ENCODE results near the gene PIAS1. TPM values are rescaled to one million over a fixed set of nuclear protein-coding genes. Genes with fewer than 3 reads are reported as not detected.

PIAS1 gene
- total and polyA plus RNA-seq, 9 of the 15 experiments (the other 6 are each of a cell fraction or from before 2014, with no cell fraction given), result 18.0 to 59.1 (median 28.5) TPM

- TF ChIP-seq ZBTB5 (IDR thresholded peaks at IDR 0.05) (no peak), TEAD4 (IDR thresholded peaks at IDR 0.05; ENCODE audit: low read length) (no peak), TEAD4 (CRISPR knock-in tag; IDR thresholded peaks at IDR 0.05; ENCODE audit: borderline replicate concordance) (no peak), ELF1 (tag; IDR thresholded peaks at IDR 0.05) (no peak)
Observed at GRCh38 chr15:68017201-68017600, 36.9 kb upstream of the PIAS1 start (continued).

GRCh38 chr15:68018797-68019444 lies 35.2 kb upstream of the PIAS1 start:
- ATAC-seq (no peak), DNase-seq (ENCODE audit: extremely low read depth in 1 of 4, low spot score in 3 of 4) (no peak), FAIRE-seq (no peak)
- no peaks in the 10 kb centered on the region for H3K79me2 ChIP-seq (ENCODE audit: control insufficient read depth, insufficient read depth, low read length)
- H4K20me1 ChIP-seq (replicated peaks; ENCODE audit: control insufficient read depth, insufficient read depth, low read length), result no peaks in the 10 kb centered on the region
- H3K27me3 ChIP-seq (ENCODE audit: control insufficient read depth in 2 of 2, insufficient read depth in 2 of 2, low read length in 2 of 2), result 0 out of 5 replicates have a peak, but pooled peaks cover 0 to 3% of the 10 kb centered on the region in 2 experiments
- intact Hi-C loops (cut with micrococcal nuclease) (no loop called here), in situ Hi-C loops (cut with MboI) (no loop called here)
- WGBS (ENCODE audit: insufficient coverage, low coverage, missing lambda C conversion rate), result 27% methylated on average over 4 of the region's 5 CpGs
- POLR2A ChIA-PET, result interaction anchor here (1.3 kb wide), 1 partner anchor 27 kb away, joined by 3 read pairs; no protein-coding TSS in a partner anchor
- H3K36me3 ChIP-seq (ENCODE audit: control insufficient read depth, insufficient read depth, low read length), result no peaks in the 10 kb centered on the region
- CTCF ChIA-PET (ENCODE audit: low intra/inter-chr PET ratio), result interaction anchor here (0.6 kb wide), 1 partner anchor 58 kb away, joined by 3 read pairs; no protein-coding TSS in a partner anchor
- BruUV-seq (replicated peaks), result no TSS peak
- TF ChIP-seq PCBP2 (IDR thresholded peaks at IDR 0.05; ENCODE audit: low read depth, low read length, poor library complexity, severe bottlenecking) (no peak), ELF4 (CRISPR knock-in tag; IDR thresholded peaks at IDR 0.05) (0 out of 2 replicates have a peak, but pooled peaks have one; percentile 35), HLTF (IDR thresholded peaks at IDR 0.05) (no peak), THRB (CRISPR knock-in tag; conservative IDR thresholded peaks at IDR 0.05) (0 out of 2 replicates have a peak, but pooled peaks have one; percentile 31), OTX1 (CRISPR knock-in tag; IDR thresholded peaks at IDR 0.05) (peak; percentile 66; the same call in 1 of the 2 replicates), ZNF512 (tag; IDR thresholded peaks at IDR 0.05) (peak; percentile 94), ZBTB26 (CRISPR knock-in tag; IDR thresholded peaks at IDR 0.05) (peak; percentile 69; the same call in 1 of the 2 replicates)
- no peak overlapping the region for H2AFZ ChIP-seq (ENCODE audit: low read depth, low read length)
- no peaks in the 10 kb centered on the region for H3K9me3 ChIP-seq (replicated peaks; ENCODE audit: control insufficient read depth, insufficient read depth, low read depth, low read length)
- no peak overlapping the region for H3K27ac ChIP-seq (ENCODE audit: extremely low read depth, low read depth, low read length)
- H3K9me1 ChIP-seq (ENCODE audit: control insufficient read depth, insufficient read depth, low read length), result no peaks in the 10 kb centered on the region
- H3K4me2 ChIP-seq (ENCODE audit: insufficient read depth, low read length), result no peak overlapping the region
- H3K9ac ChIP-seq (ENCODE audit: insufficient read depth in 1 of 2, low read depth in 2 of 2, low read length in 2 of 2), result no peak overlapping the region
- no peak overlapping the region for H3K4me3 ChIP-seq
- no peaks in the 10 kb centered on the region for H3K4me1 ChIP-seq (replicated peaks in 1 of 2; ENCODE audit: control insufficient read depth in 2 of 2, insufficient read depth in 2 of 2, low read length in 2 of 2)

Measured in K562 (cell line).